NCI-H526 (cell line): ENCODE data around the gene SLC6A9.

ENCODE experiments used
- DNase-seq, 2 experiments: peaks; one replicate each; lab custom pipeline; 2025; lab: John Stamatoyannopoulos, UW

Gene SLC6A9

DNA sequence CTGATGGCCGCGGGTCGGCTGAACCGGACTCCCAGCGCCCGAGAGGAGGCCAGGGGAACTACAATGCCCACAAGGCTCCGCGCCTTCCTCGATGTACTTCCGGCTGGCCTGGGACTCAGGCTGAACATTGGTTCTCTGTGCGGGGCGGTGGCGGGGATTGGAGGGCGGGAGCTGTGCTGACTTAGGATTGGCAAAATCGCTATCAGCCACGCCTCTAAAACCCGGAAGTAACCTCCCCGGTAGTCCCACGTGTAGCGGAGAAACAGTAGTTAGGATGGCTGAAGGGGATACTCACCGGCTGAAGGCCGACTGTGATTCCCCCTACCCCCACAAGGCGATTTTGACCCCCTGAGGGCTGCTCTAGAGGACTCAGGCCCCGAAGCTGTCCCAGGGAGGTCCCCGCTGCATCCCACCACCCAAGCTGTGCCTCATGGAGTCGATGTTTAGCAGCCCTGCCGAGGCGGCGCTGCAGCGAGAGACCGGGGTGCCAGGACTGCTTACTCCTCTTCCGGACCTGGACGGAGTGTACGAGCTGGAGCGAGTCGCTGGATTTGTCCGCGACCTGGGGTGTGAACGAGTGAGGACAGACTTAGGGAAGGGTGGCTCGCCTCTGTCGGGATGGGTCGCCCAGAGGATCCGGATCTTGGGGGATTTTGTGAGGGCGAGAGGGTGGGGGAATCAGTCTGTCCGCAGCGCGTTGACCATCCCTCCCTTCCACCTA, 61.4 kb downstream of the SLC6A9 start, which contains the start of gene DPH2:
Gene DPH2 (plus strand): TSS at position 265 of the 721 bp plus-strand sequence. CDS start 166 bp downstream, at position 431.
- peak; percentile 99 to 100 for DNase-seq

DNA sequence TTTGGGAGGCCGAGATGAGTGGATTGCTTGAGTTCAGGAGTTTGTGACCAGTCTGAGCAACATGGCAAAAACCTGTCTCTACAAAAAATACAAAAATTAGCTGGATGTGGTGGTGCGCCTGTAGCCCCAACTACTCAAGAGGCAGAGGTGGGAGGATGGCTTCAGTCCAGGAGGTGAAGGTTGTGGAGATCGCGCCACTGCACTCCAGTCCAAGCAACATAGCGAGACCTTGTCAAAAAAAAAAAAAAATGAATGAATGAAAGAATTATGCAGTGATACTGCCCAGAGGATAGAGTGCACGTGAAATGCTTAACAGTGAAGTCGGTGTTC, 61.9 kb downstream of the SLC6A9 start:
- no peak for DNase-seq

DNA sequence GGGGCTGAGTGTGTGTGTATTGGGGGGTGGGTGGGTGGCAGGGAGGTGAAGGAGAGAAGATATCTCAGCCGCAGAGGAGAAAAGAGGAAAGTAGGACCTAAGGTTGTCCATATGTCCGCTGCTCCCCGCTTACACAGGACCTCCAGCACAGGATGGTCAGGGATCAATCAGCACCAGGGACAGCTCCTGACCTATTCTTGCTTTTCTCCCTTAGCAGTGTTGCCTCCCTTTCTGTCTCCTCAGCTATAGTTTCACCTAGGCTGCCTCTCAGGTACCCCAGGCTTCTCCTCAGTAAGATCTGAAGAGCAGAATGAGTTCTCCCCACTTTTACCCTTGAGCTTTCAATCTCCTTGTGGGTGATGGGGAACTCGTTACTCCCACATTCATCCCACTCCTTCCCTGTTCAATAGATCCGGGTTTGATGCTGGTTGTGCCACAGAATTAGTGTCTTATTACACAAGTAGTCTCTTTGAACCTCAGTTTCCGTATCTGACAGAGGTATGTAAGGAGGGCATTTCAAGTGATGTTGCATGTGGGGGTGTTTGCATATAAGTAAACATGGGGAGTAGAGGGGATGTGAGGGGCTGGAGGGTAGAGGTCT, 62.8 kb downstream of the SLC6A9 start:
- no peak for DNase-seq

DNA sequence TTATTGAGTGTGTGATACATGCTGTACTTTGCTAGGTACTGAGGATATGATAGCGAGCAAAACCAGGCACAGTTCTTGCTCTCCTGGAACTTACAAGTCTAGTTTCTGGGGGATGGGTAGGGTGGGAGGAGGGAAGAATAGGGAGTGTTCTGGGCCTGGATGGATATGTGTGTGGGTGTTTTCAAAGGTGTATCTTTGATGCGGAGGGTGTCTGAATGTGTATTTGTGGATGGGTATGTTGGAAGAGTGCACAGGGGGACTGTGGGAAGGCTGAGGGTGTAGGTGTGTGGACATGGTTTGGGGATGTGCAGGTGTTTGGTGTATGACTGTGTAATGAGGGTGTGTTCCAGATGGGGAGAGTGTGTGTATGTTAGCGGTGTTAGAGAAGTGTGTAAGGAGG, 65.9 kb downstream of the SLC6A9 start:
- no peak for DNase-seq

DNA sequence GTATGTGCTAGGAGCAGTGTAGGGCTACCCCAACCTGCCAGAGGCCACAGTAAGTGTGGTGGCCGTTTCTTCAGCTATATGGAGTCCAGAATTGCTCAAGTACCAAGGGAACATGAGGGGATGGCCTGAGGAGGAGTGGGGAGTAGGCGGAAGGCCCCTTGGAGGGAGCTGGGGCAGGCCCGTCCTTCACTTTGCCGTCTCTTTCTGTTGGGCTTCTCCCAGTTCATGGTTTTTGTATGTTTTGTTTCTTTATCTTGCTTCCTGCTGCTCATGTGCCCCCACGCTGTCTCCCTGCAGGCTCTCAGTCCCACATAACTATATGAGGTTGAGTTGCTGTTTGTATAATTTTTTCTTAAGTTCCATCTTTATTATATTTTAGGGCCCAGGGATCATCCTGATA, 67.4 kb downstream of the SLC6A9 start:
- DNase-seq = no peak

DNA sequence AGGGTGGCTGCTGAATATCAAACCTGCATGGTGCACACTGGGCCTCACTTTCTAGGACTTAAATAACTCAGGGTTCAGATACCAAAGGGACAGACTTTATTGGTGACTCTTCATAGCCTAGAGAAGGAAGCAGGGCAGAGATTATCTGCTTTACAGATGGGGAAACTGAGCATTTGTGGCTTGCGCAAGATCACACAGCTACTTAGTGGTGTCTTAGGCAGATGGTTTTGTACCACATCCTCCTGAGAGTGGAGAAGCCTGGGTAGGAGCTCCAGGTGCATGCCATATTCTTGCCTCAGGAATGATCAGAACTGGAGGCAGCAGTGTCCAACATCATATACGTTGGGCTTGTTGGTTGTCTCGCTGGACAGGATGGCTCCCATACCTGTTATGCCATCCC, 68.3 kb downstream of the SLC6A9 start:
- no peak for DNase-seq

DNA sequence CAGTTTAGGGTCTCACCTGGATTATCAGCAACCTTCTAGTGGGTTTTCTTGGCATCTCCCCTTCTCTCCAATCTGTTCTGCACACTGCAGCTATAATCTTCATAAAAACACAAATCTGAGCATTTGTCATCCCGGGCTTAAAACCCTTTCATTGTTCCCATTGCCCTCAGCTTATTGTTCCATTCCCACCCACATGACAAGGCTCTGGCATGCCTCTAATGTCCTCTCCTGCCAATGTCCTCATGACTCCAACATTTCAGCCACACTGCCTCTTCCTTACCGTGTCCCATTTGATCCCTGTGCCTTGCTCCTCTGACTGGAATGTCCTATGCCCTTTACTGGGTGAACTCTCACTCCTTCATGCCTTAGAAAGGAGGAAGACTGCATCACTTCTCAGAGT, 68.9 kb downstream of the SLC6A9 start:
- DNase-seq = no peak

DNA sequence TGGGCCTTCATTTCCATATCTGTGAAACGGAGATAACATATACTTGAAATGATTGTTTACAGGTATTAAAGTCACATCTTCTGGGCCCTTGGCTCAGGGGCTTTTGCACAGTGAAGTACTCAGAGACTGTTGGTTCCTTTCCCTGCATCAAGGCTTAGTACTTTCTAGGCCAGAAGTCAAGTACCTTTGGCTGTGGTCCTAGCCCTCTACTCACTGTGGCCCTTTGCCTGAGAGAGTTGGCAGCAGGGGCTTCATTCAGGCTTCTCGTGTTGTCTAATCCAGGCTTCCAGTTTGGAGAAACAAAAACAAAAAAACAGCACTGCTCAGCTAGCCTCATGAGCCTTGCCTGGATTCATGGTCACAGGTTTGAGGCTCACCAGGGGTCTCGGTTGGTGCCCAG, 69.6 kb downstream of the SLC6A9 start:
- no peak for DNase-seq

DNA sequence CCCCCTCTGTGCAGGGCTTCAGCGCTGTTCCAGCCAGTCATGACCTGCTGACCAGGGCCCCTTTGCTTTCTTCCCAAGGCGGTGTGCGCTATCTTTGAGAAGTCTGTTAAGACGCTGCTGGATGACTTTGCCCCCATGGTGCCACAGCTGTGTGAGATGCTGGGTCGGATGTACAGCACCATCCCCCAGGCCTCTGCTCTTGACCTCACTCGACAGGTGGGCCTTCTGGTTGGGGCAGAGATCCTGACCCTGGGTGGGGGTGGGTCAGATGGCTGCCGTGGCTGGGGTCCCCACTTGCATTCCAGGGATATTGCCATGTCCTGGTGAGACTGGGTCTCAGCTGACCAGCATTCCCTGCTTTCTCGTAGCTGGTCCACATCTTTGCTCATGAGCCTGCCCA, 70.5 kb downstream of the SLC6A9 start:
- no peak for DNase-seq

DNA sequence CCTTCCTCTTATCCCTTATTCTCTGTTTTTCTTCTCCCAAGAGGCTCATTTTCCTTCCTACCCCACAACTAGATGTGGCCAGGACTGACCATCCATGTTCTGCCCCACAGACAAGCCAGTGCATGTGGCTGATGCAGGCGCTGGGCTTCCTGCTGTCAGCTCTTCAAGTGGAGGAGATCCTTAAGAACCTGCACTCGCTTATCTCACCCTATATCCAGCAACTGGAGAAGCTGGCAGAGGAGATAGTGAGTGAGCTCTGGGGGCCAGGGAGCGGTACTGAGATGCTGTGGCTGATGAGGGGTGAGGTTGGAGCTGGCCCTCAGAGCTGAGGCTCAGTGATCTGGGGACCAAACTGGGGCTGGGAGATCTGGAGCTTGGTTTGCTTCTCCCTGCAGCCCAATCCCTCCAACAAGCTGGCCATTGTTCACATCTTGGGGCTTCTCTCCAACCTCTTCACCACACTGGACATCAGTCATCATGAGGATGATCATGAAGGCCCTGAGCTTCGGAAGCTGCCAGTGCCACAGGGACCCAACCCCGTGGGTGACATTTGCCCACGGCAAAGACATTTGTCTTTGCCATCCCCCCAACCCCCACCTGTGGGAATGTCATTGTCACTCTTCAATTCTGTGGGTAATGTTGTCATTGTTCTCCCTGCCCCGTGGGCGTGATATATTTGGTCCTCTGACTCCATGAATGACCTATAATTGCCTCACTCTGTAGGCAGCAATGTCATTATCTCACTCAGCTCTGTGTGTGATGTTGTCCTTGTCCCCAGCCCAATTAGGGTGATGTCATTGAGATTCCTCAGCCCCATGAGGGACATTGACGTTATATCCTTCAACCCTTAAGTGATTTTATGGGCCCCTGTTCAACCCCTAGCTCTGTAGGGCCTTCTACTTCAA, 72.7 kb downstream of the SLC6A9 start:
- DNase-seq = no peak

DNA sequence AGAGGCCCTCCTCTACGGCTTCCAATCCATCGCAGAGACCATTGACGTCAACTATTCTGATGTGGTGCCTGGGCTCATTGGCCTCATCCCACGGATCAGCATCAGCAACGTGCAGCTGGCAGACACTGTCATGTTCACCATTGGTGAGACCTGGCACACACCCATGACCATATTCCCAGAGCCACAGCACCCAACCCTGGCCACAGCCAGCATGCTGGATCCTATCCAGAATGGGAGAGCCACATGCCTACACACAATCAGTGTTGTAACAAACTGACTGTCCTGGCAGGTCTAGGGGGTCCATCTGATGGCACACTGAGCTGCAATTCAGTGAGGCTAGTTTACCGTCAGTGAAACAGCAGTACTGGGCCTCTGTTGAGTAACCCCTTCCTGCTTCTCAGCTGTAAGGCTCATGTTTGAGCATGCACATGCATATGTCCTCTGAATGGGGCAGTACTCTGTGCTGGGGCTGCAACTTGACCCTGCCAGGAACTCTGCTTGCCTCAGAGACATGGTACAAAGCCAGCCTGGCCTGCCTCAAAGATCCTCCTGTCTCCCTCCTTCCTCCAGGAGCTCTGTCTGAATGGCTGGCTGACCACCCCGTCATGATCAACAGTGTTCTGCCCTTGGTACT, 73.7 kb downstream of the SLC6A9 start:
- no peak for DNase-seq

DNA sequence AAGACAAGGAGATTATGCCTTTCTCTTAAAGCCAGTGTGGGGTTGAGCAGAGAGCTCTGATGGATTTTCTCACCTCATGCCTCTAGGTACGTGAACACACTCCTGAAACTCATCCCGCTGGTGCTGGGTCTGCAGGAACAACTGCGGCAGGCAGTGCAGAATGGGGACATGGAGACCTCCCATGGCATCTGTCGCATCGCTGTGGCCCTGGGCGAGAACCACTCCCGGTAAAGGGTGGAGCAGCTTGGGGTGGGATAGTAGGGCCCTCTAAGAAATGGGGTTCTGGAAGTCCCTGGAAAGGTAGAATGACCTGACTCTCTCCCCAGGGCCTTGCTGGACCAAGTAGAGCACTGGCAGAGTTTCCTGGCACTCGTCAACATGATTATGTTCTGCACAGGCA, 75.0 kb downstream of the SLC6A9 start:
- no peak for DNase-seq

DNA sequence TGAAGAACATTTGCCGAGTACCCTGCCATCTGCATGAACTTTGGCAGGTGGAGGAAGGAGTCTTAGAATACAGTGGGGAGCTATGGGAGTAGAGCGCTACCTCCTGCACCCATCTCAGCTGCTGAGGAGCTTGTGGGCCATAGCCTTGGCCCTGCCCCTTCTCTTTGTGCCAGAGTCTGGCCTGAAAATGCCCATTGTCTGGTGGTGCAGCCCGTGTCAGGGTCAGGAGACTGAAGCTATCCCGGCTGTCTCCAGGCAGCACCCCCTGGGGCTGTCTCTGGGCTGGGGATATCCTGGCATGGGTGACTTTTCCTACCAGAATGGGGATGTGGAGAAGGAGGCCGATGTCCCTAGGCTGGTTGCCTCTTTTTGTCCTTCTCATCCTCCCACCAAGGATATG, 77.2 kb downstream of the SLC6A9 start:
- DNase-seq = no peak

DNA sequence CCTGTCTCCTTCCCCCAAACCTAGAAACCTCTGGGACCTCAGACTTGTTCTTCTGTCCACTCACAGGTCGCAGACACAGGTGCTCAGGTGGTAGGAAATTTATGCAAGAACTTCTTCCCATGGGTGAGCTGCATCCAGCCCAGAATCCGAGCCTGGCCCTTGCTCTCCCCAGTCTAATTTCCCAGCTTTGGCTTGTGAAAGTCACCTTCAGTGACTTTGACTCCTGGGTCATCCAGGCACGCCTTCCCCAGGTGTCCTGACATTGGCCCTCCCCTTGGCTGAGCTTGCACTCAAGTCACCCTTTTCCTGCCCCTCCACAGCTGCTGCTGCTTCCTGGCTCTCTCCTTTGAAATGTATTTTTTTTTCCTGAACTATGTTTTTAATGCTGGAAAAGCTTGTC, 77.9 kb downstream of the SLC6A9 start:
- no peak for DNase-seq

DNA sequence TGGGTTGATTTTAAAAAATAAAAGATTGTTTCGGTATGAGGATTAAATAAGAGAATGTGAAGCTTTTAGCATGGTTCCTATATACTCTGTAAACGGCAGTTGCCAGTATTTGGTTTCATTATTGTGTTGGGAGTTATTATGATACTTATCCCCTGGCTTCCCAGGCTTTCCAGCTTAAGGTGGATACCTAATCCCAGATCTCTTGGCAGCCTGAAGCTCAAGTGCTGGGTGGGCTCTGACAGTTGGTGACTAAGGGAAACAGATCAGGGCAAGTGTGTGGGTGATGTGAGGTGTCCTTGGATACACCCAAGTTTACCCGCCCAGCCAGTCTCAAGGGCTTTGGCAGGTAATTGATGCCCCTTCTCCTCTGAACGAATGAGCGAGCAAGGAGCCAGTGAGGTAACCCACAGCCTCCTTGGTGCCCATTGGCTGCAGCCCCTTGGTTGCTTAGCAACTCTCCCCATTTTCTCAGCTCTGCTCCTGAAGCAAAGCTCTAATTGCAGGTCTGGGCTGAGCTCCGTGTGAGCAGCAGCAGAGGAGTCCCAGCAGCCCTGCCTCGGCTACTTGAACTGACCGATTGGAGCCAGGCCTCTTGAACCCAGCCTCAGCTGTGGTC, 78.4 kb downstream of the SLC6A9 start:
- DNase-seq = peak; percentile 65 to 68

DNA sequence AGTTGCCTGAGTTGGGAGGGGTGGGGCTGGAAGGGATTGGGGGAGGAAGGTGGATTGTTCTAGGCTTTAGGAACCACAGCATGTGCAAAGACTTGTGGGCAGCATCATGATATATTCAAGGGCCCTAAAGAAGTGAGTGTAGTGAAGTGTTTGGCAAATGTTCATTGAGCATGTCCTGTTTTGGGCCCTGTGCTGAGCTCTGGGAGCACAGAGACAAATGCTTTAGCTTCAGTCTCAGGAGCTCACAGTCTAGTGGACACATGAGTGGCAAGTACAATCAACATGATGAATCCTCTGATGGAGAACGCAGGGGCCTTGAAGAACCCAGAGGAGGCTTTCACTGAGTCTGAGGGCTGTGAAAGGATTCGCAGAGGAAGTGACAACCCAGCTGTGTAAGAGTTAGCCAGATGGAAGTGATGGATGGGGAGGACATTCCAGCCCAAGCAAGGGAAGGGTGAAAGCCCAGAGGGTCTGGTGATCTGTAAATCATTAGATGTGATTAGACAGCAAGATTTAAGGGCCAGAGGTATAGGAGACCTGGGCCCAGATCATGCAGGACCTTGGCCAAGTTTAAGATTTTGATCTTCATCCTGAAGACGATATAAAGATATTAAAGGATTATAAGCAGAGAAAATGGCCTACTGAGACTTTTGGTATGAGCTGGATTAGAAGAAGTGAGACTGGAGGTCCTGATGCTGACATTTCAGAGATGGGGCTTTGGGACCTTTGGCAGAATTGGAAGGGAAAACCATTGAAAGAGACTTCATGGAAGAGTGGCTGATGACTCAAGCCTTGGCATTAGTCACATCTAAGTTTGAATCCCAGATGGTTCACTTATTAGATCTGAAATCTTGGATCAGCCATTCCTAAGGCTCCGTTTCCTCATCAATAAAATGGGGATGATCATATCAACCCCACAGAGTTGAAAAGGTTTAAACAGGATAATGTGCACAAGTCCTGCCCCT, 80.0 kb downstream of the SLC6A9 start:
- DNase-seq = no peak

DNA sequence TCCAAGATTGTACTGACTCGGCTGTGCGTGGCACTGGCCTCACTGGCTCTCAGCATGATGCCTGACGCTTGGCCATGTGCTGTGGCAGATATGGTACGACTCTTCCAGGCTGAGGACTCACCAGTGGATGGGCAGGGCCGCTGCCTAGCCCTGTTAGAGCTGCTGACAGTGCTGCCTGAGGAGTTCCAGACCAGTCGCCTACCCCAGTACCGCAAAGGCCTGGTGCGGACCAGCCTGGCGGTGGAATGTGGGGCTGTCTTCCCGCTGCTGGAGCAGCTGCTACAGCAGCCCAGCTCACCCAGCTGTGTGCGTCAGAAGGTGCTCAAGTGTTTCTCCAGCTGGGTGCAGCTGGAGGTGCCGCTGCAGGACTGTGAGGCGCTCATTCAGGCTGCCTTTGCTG, 81.6 kb downstream of the SLC6A9 start:
- DNase-seq = no peak

DNA sequence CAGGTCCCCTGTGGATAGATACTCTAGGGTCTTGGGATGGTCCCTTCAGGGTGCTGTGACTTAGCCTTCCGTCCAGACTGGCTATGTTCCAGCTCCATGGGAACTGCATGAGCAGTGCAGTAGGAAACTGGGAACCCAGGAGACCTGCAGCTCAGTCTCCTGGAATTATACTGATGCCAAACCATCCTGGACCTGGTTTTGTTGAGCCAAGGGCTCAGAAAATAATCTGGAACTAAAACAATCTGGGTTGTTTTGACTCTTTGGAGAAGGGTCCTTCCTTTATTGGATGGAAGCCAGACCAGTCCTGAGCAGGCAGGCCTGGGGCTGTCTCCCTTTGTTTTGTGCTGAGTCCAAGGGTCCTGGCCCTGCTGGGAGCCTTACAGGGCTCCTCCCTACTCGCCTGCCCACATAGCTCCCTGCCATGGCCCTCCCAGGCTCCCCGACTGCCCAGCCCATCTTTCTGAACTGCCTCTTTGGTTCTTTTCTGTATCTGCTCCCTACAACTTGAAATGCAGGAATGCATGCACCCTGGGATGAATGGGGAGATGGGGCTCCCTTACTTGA, 83.3 kb downstream of the SLC6A9 start:
- no peak for DNase-seq

DNA sequence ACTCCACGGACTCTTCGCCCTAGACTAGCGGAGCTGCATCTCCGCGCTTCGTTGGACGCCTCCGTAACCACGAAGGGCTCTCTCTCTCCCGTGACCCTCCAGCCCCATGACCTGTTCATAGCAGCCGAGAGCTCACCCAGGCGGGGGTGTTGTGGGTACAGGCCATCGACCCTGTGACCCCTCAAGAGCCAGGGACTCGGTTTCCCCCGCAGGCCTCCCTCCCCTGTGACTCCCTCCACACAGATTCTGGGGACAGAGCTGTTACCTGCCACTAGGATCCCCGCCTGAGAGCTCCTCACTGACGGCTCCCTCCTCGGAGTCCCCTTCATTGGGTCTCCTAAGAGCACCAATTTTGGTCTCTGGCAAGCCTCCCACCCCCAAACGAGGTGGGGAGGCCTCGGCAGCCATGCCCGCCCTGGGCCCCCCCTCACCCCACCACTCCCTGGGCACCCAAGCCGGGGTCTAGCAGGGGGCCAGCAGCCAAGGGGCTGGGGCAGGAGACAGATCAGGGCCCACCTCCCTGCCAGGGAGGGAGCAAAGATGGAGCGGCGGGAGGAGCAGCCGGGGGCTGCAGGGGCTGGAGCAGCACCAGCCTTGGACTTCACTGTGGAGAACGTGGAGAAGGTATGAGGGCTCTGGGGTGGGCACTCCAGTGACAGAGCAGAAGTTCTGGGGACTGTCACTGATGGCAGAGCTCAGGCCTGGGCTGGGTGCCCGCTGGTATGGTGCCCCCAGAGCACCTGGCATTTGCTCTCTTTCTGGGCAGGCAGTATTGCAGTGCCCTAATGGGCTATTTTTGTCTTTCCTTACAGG, 84.0 kb downstream of the SLC6A9 start:
- DNase-seq = no peak
